ENCODE measurements around the gene ZSWIM6. TPM values are rescaled to one million over a fixed set of nuclear protein-coding genes. Genes with fewer than 3 reads are reported as not detected.

The ZSWIM6 gene
- total RNA-seq, 8 experiments from 2014 or later = 8.2 to 54.3 (median 20.2) TPM

DNA sequence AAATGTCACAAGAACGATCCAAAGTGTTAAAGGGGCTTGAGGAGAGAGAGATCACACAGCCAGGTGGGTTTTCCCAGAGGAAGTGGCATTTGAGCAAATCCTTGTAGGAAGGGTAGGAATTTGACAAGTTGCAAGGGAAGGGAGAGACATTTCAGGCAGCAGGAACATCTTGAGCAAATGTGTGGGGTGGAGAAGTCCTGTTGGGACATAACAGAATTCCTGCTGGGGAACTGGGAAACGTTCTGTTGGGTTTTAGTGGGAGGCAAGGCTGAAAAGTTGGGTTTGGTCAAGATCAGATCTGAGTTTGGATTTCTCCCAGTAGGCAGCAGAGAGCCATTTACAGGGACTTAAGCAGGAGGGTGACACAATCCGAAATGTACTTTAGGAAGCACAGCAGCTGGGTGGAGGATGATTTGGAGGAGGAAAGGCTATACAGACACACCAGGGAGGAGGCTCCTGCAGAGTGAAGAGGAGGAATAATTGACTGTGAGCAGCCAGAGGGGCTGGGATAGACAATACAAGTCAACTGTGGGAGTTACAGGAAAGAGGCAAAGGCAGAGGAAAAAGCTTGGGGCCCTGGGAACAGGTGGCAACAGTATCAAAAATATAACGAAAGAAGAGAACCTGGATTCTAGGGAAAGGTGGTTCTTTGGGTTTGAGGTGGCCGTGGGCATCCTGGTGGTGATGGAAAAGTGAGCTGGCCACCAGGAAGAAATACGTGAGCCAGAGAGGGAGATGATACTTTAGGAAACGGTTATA lies 3.1 kb upstream of the ZSWIM6 start:
- Histone ChIP-seq H3K4me1 (replicated peaks in 1 of 2) (peaks cover 10 to 14% of the 10 kb centered on the region in 2 donors), H3K27ac (no peak overlapping the region), H3K4me3 (peak overlapping the region in 4 of 5 donors; percentile 69 to 95 (median 90))
- in situ Hi-C loops (cut with MboI; ENCODE audit: low pct_unique_long_range_greater_than_20kb in 2 of 9, low sequenced_read_pairs in 9 of 9, unreplicated experiment in 9 of 9) = loop anchor here in 2 of 9 experiments (10.0 to 25.0 kb wide), 2 partner anchors 164 to 308 kb away; partner anchors contain the start of gene SMIM15 (in 2 of the 2)
- ATAC-seq (replicated peaks in 6 of 8) = no peak
- WGBS, 10 experiments = 10 to 66% (median 35%) methylated on average over 2 to 6 of the region's 7 CpGs

GRCh38 chr5:61329550-61330128 lies 2.4 kb upstream of the ZSWIM6 start:
- in situ Hi-C loops (cut with MboI; ENCODE audit: low pct_unique_long_range_greater_than_20kb in 2 of 9, low sequenced_read_pairs in 9 of 9, unreplicated experiment in 9 of 9) = loop anchor here in 2 of 9 experiments (10.0 to 25.0 kb wide), 2 partner anchors 165 to 308 kb away; partner anchors contain the start of gene SMIM15 (in 2 of the 2)
- 0 to 84% (median 6%) methylated on average over 3 to 10 of the region's 10 CpGs; no CpG with 5 or more reads in 1 of the 10 experiments for WGBS, 10 experiments
- peaks cover 10 to 14% of the 10 kb centered on the region in 2 donors for H3K4me1 ChIP-seq (replicated peaks in 1 of 2)
- ATAC-seq (replicated peaks in 6 of 8) = no peak
- no peak overlapping the region for H3K27ac ChIP-seq
- H3K4me3 ChIP-seq = peak overlapping the region; percentile 69 to 99 (median 95)

DNA sequence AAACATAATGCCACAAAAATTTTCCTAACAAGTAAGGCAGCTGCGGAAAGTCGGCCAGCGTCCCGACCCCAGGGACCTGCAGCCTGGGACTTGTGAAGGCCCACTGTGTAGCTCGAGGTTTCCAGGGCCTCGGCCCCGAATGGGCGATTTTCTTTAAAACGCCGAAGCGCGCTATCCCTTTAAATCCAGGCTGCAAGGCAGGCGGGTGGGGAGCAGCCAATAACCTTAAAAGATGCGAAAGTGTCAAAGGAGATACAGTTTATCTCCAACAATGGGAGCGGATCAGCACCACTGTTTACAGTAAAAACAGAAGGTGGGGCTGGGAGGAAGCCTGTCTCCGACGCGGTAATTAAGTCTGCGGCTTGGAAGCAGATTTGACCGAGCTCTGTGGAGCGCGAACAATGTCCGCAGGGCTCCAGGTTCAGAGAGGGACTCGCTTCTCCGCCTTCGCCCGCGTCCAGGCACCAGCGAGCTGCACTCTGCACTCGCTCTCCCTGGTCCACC lies 1.7 kb upstream of the ZSWIM6 start:
- H3K4me1 ChIP-seq (replicated peaks in 1 of 2) = peaks cover 10 to 14% of the 10 kb centered on the region in 2 donors
- H3K4me3 ChIP-seq = peak overlapping the region; percentile 69 to 99 (median 95)
- peak overlapping the region; percentile 84 to 93 for H3K27ac ChIP-seq
- 0 to 14% (median 1%) methylated on average over 1 to 25 of the region's 30 CpGs; no CpG with 5 or more reads in 1 of the 10 experiments for WGBS, 10 experiments
- in situ Hi-C loops (cut with MboI; ENCODE audit: low pct_unique_long_range_greater_than_20kb in 2 of 9, low sequenced_read_pairs in 9 of 9, unreplicated experiment in 9 of 9) = loop anchor here in 1 of 9 experiments (25.0 kb wide), 1 partner anchor 307 kb away; no protein-coding TSS in a partner anchor
- ATAC-seq (replicated peaks in 6 of 8) = peak in 6 of 8 experiments; percentile 0 to 7 (median 0)

- Histone ChIP-seq H3K27ac (peak overlapping the region; percentile 84 to 93), H3K4me1 (replicated peaks in 1 of 2) (peaks cover 10 to 17% of the 10 kb centered on the region in 2 donors), H3K4me3 (peak overlapping the region; percentile 69 to 99 (median 95))
- ATAC-seq (replicated peaks in 6 of 8) = peak; percentile 10 to 40 (median 16)
- WGBS, 10 experiments = 0 to 1% methylated on average over 20 to 30 of the region's 80 CpGs; no CpG with 5 or more reads in 8 of the 10 experiments
- in situ Hi-C loops (cut with MboI; ENCODE audit: low pct_unique_long_range_greater_than_20kb in 2 of 9, low sequenced_read_pairs in 9 of 9, unreplicated experiment in 9 of 9) = loop anchor here in 1 of 9 experiments (25.0 kb wide), 1 partner anchor 306 kb away; no protein-coding TSS in a partner anchor
Observed at GRCh38 chr5:61330845-61331406, 1.1 kb upstream of the ZSWIM6 start.

GRCh38 chr5:61332358-61332749 lies 296 bp downstream of the ZSWIM6 start:
- peak in 1 of 8 experiments; percentile 0 for ATAC-seq (replicated peaks in 6 of 8)
- peak overlapping the region; percentile 85 to 100 (median 99) for H3K4me3 ChIP-seq
- H3K4me1 ChIP-seq (replicated peaks in 1 of 2) = peaks cover 10 to 17% of the 10 kb centered on the region in 2 donors
- in situ Hi-C loops (cut with MboI; ENCODE audit: low pct_unique_long_range_greater_than_20kb in 2 of 9, low sequenced_read_pairs in 9 of 9, unreplicated experiment in 9 of 9) = loop anchor here in 1 of 9 experiments (25.0 kb wide), 1 partner anchor 305 kb away; no protein-coding TSS in a partner anchor
- WGBS, 10 experiments = no CpG with 5 or more reads among the region's 69 CpGs
- peak overlapping the region; percentile 75 to 89 for H3K27ac ChIP-seq

DNA sequence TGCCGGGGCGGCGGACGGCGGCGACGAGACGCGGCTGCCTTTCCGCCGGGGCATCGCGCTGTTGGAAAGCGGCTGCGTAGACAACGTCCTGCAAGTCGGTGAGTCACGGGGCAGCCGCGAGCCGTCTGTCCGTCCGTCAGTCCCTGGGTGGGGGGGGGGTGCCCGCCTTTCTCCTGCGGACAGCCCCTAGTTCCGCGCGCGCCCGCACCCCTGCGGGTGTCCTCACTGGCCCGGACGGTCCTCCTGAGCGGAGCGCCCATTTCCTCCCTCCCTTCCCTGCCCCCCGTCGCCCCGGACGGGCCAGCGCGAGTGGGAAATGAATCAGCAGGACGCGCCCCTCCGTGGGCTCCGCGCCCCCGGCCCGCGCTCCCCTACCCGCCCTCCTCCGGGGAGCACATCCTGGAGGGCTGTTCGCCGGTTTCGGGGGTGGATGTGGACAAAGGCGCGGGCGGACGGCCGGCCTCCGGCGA lies 828 bp downstream of the ZSWIM6 start:
- WGBS, 10 experiments = no CpG with 5 or more reads among the region's 61 CpGs
- H3K27ac ChIP-seq = peak overlapping the region; percentile 75 to 89
- peak in 5 of 8 experiments; percentile 0 to 1 (median 1) for ATAC-seq (replicated peaks in 6 of 8)

DNA sequence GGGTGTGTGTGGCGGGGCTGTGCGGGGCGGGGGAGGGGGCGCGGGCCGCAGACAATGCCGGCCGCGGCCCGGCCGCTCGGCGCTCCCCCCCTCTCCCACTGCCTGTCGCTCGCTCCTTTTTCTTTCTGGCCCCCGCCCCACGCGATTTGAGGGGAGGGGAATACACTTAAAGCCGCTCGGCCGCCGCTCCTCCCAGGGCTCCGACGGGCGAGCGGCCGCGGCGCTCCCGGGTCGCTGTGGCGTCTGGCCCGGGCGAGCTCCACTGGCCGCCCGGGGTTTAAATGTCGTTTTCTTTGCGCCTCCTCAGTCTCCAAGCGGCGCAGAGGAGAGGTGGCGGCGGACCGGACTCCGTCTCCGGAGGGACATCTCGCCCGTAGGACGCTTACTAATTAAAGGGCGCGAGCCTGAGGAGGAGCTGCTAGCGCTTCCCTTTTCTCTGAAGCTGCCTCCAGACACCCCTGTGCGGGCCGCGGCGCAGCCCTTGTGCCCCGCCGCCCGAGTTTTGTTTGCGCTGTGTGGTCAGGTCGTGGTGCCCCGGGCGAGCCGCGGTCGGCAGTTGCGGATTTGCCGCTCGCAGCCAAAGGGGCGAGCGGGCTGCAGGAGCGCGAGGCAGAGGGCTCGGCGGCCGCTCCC lies 1.4 kb downstream of the ZSWIM6 start:
- Histone ChIP-seq H3K4me3 (peak overlapping the region; percentile 85 to 100 (median 99)), H3K4me1 (replicated peaks in 1 of 2) (peaks cover 10 to 17% of the 10 kb centered on the region in 2 donors), H3K27ac (peak overlapping the region; percentile 75 to 89)
- in situ Hi-C loops (cut with MboI; ENCODE audit: low pct_unique_long_range_greater_than_20kb in 2 of 9, low sequenced_read_pairs in 9 of 9, unreplicated experiment in 9 of 9) = loop anchor here in 1 of 9 experiments (25.0 kb wide), 1 partner anchor 304 kb away; no protein-coding TSS in a partner anchor
- ATAC-seq (replicated peaks in 6 of 8) = peak; percentile 0 to 7 (median 2)
- 0 to 10% (median 0%) methylated on average over 2 to 7 of the region's 75 CpGs; no CpG with 5 or more reads in 6 of the 10 experiments for WGBS, 10 experiments

More for the DNA sequence above, 828 bp downstream of the ZSWIM6 start:
- Histone ChIP-seq H3K4me3 (peak overlapping the region; percentile 85 to 100 (median 99)), H3K4me1 (replicated peaks in 1 of 2) (peaks cover 10 to 17% of the 10 kb centered on the region in 2 donors)
- in situ Hi-C loops (cut with MboI; ENCODE audit: low pct_unique_long_range_greater_than_20kb in 2 of 9, low sequenced_read_pairs in 9 of 9, unreplicated experiment in 9 of 9) = loop anchor here in 1 of 9 experiments (25.0 kb wide), 1 partner anchor 304 kb away; no protein-coding TSS in a partner anchor

DNA sequence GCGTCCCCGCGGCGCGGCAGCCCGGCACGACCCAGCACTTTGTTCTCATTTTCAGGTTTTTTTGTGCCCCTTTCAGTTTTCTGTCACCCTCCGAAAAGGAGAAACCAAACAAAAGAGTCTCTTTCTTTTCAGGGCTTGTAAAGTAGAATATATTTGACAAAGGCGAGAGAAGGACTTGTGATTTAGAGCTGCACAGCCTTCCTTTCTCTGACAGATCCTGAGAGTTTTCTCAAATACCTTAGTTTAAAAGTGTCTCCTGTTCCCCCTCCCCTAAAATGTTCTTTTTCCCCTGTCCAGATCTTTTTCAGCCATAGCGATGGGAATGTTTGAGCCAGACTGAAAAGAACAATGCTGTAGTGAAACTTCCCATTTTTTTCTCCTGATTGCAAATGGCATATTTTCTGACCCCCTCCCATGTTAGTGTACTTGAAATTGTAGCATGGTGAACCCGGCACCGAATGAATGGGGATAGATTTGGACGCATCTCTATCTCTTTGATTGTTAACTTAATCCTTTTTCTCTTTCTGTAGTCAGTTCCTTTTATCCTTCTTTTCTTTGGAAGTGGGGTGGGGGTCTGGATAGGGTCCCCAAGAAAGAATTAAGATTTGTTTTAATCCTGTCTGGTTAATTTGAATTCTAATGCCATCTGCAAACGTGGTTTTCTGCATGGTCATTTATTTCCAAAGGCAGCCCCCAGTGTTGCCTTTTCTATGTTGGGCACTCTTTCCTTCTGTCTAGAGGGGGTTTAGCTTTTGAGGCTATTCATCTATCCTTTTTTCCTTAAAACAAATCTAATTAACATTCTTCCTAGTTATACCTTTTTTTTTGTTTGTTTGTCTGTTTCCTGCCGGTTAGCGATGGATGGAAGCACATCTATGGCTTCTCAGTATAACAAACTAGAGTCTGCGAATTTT lies 2.2 kb downstream of the ZSWIM6 start:
- in situ Hi-C loops (cut with MboI; ENCODE audit: low pct_unique_long_range_greater_than_20kb in 2 of 9, low sequenced_read_pairs in 9 of 9, unreplicated experiment in 9 of 9) = loop anchor here in 1 of 9 experiments (25.0 kb wide), 1 partner anchor 303 kb away; no protein-coding TSS in a partner anchor
- Histone ChIP-seq H3K4me3 (peak overlapping the region; percentile 85 to 100 (median 99)), H3K4me1 (replicated peaks in 1 of 2) (peaks cover 9 to 17% of the 10 kb centered on the region in 2 donors), H3K27ac (peak overlapping the region; percentile 75 to 89)
- WGBS, 10 experiments = 0 to 54% (median 0%) methylated on average over 3 to 17 of the region's 17 CpGs
- no peak for ATAC-seq (replicated peaks in 6 of 8)

DNA sequence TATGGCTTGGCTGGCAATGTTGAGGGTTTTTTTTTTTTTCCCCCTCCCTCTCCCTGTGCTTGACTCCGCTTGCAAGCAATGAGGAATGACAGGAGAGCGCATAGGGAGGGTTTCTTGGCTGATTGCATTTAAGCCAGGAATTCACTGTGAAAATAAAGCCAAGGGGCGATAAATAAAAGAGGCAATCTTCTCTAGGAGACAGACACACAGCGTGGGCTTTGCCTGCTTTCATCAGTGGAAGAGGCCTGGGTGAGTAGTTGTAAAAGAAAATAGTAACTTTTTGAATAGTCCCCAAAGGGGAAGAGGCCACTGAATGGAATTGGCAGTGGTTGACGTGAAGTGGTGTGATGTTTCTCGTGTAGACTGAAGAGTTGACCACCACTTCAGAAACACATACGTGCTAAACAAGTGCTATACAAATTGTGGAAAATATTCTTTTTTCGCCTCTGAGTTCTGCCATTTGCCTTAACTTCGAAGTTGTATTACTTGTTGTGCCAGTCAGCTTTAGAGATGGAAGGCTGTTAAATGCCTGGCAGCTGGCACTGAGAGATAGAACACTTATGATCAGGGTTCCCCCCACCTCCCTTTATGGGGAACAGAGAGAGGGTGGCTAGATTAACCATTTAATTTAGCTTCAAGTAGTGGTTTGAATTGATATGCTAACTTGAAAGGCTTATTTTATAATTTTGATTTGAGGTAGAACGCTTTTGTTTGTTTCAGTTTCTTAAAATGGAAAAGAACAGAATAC lies 3.0 kb downstream of the ZSWIM6 start:
- Histone ChIP-seq H3K4me3 (peak overlapping the region; percentile 85 to 100 (median 99)), H3K27ac (no peak overlapping the region), H3K4me1 (replicated peaks in 1 of 2) (peaks cover 7 to 16% of the 10 kb centered on the region in 2 donors)
- in situ Hi-C loops (cut with MboI; ENCODE audit: low pct_unique_long_range_greater_than_20kb in 2 of 9, low sequenced_read_pairs in 9 of 9, unreplicated experiment in 9 of 9) = loop anchor here in 1 of 9 experiments (25.0 kb wide), 1 partner anchor 302 kb away; no protein-coding TSS in a partner anchor
- WGBS, 10 experiments = 14 to 81% (median 30%) methylated on average over 1 to 9 of the region's 10 CpGs
- ATAC-seq (replicated peaks in 6 of 8) = peak in 1 of 8 experiments; percentile 0

DNA sequence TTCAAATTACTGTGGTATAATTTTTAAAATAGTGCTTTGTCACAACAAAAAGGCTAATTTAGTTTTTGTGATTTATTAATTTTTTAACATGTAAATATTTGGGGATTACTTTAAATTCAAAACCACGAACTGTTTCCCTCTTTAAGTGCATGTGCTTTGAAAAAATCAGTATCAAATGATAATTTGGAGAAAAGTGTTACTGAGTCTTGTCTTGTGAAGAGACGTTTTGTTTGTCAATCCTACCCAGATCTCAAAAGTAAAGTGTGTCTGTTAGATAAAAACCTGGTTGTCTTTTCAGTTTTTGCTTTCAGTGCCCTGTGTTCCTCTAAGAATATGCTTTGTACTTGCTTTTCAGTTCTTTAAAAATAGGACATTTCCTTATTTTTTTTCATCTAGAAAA lies 7.7 kb downstream of the ZSWIM6 start:
- Histone ChIP-seq H3K27ac (no peak overlapping the region), H3K4me3 (no peak overlapping the region), H3K4me1 (replicated peaks in 1 of 2) (peaks cover 15 to 35% of the 10 kb centered on the region in 2 donors)
- no peak for ATAC-seq (replicated peaks in 6 of 8)
- WGBS, 10 experiments = 65 to 100% (median 85%) methylated on average over 1 to 2 of the region's 2 CpGs; no CpG with 5 or more reads in 1 of the 10 experiments
- in situ Hi-C loops (cut with MboI; ENCODE audit: low pct_unique_long_range_greater_than_20kb in 2 of 9, low sequenced_read_pairs in 9 of 9, unreplicated experiment in 9 of 9) = loop anchor here in 1 of 9 experiments (25.0 kb wide), 1 partner anchor 298 kb away; no protein-coding TSS in a partner anchor

All from motor neuron (in vitro differentiated cells).